SH-SY5Y (cell line): ENCODE results near the gene XYLT1.

ENCODE experiments used
- GATA2 ChIP-seq: IDR thresholded peaks from 2 replicates; pipeline ENCODE4 v1.6.1; 2011; ENCODE audit warnings: mild to moderate bottlenecking, low read depth, low read length
- GATA3 ChIP-seq: IDR thresholded peaks from 2 replicates; pipeline ENCODE4 v1.6.1; 2011; ENCODE audit warnings: low read depth, mild to moderate bottlenecking, low read length, moderate library complexity

DNA sequence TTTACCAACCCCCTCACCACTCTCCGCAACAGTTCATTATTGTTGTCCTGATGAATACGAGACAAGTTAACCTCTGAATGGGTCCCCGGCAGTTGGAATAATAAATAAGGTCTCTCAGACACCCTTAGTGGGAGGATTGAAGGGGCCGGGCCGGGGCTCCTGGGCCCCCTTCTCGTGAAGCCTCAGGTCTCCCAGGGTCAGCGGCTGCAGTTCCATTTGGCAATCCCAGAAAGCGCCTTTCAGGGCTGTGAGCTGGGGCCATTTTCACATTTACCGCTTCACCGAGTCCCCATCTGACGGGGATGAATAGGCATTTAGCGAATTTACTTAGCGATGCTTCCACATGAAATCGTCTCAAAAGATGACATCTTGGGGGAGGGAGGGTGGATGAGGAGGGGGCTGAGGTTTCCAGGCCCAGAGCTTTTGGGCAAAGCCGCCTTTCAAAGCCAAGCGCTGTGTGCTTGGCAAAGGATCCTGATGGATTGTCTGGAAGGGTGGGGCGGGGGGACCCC, 309.8 kb downstream of the XYLT1 start:
- TF ChIP-seq GATA3 (no peak), GATA2 (no peak)
